HG03460 (cell line): Measurements from ENCODE around the gene ENOX2.

ENCODE experiments used
- ATAC-seq: cut with Tn5 transposase; IDR thresholded peaks from one replicate; pipeline ENCODE4 v1.9.1; 2021; ENCODE audit not compliant: unreplicated experiment

Gene ENOX2

DNA sequence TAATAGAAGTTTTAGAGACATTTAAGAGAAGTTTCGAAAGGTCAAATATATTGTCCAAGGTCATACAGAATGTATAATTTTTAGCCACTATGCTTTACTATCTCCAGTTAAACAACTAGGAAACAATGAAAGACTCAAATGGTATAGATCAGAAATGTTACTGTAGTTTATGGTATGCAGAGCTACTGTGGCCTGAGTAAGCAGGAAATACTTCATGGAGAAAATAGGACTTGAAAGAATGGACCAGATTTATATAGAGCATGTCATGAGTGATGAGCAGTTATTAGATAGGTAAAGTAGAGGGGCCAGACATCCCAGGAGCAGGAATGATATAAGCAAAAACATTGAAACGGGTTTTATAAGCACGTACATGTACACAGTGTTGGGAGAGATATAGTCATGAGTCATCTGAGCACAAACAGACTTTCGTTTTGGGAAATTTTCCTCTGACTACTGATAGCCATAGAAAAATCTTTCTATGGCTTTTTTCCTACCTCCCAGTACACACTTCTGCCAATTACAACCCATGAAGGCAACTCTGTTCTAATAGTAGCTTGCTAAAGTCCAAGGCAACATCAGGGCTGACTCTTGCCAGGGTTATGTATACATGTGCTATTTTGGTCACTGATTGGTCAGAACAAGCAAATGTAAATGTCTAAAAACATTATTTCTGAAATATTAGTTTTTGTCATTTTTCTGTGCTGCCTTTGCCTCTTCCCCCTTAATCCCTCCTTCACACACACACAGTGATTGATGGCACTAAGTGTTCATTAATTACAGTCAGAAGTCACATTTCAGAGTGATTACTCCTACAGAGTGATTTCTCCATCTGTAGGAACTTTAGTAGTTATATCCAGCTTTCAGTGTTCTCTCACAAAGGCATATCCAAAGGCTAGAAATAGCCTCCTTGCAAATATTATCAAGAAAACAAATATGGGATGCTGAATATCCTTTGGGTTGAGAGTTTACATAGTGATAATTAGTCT lies 198.7 kb downstream of the ENOX2 start:
- ATAC-seq: no peak

DNA sequence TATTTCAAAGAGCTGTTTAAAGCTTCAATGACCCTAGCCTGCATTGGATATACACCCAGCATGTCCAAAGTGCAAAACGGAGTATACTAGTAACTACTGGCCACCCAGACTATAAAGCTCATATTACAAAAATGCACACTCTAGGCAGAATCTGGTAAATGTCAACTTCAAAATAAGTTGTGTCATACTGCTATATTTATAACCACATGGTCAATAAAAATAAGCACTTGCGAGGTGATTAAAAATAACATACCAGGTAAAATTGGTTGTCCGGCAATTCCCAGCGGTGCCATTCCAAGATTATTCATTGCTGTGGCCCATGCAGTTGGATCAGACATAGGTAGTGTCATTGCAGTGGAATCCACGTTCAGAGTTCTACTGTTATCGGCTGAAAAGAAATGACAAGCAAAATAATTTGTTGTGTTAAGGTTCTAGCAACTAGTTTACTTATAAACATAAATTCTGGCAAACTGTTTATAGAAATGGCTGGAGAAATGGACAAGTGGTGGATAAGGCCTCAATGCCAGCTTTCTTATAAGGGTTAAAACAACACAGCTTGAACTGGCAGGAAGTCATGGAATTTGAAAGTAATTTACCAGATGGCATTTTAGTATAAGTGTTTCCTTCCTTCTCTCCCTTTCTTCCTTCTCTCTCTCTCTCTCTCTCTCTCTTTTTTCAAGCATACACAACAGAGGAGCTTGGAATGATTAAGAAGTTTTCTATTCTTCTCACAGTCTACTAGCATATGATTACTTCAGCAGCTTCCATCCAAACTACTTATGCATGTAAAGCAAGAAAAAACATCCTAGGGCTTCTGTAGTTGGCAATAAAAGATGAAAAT lies 199.9 kb downstream of the ENOX2 start:
- no peak for ATAC-seq

DNA sequence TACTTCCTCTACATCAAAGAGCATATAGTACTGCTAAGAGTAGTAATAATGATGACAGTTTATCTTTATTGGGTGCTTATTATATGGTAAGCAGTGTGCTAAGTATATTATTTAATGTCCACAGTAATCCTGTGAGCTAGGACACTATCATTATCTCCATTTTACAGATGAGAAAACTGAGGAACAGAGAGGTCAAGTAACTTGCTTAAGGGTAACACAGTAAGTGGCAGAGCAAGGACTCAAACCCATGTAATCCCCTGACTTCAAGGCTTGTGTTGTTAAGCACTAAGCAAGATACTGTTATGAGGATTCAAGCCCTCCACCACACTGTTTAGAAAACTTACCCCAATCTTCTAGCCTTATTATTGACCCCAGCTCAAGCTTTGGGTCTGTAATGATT lies 202.4 kb downstream of the ENOX2 start:
- no peak for ATAC-seq

DNA sequence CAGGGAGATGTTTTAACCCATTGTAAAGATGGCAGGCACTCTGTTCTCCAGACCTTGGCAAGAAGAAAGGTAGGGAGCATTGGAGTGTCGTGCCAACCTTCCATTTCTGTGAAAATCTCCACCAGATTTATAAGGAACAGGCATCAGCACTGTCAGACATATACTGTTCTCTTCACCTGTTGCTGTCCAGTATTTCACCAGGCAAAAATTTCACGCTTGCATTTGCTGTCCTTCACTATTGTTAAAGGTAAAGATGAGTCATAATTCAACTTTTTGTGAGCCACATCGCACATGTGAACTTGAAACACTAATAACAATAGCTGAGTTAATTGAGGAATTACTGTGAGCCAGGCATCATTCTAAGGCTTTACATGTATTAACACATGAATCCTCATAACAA lies 203.4 kb downstream of the ENOX2 start:
- no peak for ATAC-seq

DNA sequence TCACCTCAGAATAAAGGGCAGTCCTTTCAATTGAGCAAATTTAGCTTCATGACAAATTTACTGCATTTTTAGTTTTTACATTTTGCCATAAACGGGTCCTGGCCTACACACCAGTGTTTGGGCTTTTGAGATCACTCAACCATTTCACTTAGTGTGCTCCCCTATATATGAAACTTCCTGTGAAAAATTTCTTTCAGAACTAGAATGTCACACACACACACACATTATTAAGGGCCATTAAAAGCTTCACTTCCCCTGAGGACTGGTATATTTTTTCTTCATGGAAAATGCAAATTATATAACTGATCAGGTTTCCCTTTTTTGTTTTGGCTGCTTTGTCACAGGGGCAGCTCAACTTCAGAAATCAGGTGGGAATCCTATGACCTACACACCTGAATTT lies 206.5 kb downstream of the ENOX2 start:
- no peak for ATAC-seq

DNA sequence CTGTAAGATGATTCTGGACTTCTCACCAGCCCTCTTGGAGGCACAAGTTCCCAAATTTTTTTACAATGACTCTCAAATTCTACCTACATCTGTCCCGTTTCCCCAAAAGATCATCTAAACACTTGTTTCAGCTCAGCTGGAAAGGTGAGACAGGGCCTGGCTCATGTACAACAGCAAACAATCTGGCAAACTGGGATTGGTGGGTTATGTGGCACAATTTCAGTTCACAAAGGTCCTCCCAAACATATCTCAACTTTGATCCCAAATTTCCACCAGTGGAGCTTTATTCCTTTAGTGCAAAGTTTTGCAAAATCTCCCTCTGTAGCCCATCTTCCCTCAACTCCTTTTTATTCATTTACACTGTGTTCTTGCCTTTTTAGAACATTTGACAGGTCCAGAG lies 207.1 kb downstream of the ENOX2 start:
- no peak for ATAC-seq

DNA sequence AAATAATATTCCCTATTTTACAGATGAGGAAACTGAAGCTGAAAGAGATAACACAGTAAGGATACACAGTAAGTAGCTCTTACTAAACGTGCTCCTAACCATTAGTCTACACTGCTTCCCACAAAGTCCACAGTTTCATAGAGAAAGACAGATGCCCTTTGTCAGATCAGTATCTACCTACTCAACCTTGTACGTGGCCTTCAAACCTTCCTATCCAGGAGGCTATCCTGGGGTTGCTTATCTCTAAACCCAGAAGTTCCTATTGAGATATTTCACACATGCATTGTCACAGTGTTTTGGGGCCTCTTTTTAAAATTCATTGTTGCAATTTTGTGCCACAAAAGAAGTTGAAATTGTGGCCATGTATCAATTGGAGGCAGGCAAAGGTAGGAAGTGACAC lies 208.0 kb downstream of the ENOX2 start:
- no peak for ATAC-seq

DNA sequence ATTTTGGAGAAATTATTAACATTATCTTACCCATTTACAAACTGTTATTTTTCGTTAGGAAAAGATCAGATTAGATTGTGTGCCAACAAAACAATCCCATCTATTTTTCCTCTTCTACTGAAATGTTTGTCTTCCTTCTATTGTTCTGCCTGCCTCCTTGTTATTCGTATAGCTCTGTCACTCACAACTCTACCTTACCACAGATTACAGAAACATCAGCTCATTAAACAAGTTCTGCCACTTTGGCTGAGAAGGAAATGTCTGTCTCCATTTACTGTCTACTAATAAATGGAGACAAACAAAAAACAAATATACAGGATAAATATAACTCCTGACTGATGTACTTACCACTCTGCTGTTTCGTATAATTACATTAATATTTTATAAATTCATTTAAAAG lies 211.4 kb downstream of the ENOX2 start:
- no peak for ATAC-seq

DNA sequence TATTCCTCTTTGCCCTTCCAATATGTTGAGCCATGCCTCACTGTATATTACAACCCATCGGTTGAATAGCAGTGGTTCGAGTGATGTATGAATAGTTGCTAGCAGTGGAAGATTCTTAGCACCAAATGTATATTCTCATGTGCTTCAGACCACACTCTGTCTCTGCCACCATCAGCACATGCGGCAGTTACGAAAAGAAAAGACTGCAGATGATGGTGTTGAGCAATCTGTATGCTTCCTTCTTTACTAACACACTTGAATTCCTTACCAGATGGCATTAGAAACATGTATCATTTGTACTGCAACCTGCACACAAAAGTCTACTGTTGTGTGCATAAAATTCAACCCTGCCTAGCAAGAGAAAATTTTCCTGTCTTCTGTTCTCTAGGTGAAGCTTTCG lies 214.6 kb downstream of the ENOX2 start:
- ATAC-seq: no peak

DNA sequence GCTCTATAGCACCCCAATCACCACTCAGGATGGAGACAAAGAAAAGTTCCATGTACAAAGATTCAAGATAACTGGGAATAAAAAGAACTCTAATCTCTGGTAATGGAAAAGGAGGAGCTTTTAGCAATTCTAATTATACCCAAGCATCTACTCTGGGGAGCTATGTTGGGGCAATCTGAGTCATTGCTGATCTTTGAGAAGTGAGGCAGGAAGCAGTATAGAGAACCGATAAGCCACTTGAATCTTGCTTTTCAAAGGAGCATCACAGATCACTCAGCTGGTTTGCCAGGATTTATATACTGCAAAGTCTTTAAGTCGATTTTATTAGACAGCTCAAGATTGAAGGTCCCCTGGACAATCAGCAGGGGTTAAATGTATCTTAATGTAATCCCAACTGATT lies 220.0 kb downstream of the ENOX2 start:
- no peak for ATAC-seq

DNA sequence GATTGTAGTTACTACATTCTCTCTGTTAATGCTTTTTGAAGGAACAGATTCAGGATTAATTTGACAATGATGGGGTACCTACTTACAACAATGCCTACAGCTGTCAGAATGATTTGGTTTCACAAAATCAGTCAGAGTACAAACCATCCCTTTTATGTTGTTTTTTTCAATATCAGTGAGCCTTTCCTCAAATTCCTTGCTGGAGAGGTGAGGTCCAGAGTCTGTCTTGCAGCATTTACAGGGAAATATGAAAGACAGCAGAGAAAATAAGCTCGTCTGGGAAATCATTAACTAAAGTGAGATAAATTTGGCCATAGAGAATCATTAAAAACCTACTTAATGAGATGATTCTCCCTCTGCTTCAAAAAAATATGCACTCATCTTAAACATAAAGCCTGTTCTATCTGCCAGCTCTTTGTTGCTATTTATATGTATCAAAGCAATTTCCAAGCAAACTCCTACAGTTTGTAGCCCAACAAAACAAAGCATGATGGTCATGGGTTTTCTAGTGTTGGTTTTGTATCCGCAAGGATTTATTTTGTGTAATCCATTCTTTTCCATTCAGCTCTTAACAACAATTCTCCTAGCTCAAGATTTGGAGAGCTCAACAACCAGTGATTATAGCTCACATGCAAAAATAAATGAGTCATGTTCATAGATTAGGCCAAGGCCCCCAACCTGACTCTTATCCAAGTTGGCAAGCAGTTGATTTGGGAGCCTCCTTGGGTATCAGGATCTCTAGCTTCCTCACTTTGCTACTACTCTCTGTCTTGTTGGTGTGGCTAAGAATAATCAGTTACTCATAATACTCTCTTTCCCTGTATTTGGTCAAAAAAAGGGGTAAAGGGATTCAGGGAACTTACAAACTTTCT lies 222.6 kb downstream of the ENOX2 start:
- no peak for ATAC-seq

DNA sequence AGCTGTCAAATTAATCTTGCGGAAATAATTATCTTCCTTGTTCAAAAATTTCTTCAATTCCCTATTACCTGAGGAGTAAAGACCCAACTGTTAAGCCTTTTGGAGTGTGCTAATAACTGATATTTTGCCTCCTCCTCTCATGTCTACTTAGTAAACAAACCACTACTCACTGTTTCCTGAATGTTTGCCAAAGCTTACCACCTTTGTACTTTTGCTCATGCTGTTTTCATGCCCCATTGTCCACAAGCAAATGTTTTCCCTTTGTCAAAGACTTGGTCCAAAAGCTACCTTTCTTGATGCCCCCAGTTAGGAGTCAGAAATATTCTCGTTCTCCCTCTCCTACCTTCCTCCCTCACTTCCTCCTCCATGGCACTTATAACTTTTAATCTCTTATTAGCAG lies 226.1 kb downstream of the ENOX2 start:
- no peak for ATAC-seq

DNA sequence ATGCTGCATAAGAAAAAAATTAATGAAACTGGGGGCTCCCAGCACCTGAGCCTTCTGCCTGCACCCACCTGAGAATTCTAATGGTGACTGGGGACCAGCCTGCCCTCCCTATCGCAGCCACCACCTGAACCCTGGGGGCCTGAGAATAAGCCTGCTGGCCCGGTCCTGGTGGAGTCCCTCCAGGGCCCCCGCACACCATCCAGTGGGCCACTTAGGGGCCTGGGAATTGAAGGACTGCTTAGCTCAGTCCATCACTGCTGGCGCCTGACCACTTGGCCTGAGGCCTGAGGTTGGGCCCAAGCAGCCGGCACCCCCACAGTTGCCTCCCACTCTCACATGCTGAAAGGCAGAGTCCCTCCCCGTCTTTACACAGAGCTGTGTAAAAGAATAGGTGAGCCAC lies 230.8 kb downstream of the ENOX2 start:
- ATAC-seq: no peak

DNA sequence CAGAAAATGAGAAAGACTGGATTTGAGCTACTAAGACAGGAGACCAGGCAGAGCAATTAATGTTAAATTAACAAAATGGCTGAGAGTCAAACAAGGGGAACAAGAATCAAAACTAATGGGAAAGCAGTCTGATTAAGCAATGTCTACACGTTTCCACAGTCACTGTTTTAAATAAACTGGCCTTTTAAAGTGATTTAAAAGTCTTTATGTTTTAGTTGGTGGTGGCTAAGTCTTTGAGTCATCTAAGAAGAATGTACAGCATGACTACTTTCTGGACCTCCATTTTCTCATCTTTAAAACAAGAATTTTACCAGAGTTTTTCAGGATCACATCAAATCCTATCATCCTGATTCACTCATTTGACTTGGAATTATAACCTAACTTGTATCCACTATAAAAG lies 233.8 kb downstream of the ENOX2 start:
- no peak for ATAC-seq

DNA sequence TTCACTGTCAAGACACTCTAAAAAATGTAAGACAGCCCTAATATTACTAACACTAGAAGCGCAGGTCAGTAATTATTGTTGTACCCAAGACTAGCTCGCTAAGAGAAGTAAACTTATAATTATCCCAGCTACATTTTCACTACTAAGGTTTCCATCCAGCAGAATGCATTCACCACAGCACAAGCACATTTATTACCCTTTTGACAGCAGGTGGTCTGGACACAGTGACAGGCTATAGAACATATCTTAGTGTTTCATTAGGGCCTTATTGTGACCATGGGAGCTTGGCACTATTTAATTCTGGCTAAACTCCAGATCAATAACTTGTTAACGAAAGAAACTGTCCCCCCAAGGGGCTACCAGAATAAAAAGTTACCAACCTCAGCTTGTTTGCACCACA lies 237.7 kb downstream of the ENOX2 start:
- ATAC-seq: no peak

DNA sequence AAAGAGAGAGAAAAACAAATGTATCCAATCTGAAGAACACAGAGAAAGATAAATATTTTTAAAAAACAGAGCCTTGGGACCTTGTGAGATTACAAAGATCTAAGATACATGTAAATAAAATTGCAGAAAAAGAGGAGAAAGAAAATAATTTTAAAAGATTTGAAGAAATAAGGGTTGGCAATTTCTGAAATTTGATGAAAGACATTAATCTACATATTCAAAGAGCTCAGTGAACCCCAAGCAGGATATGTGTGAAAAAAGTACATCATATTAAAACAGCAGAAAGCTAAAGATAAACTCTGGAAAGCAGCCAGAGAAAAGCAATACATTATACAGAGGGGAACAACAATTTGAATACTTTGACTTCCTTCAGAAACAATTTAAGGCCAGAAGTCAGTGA lies 244.7 kb downstream of the ENOX2 start:
- ATAC-seq: no peak

DNA sequence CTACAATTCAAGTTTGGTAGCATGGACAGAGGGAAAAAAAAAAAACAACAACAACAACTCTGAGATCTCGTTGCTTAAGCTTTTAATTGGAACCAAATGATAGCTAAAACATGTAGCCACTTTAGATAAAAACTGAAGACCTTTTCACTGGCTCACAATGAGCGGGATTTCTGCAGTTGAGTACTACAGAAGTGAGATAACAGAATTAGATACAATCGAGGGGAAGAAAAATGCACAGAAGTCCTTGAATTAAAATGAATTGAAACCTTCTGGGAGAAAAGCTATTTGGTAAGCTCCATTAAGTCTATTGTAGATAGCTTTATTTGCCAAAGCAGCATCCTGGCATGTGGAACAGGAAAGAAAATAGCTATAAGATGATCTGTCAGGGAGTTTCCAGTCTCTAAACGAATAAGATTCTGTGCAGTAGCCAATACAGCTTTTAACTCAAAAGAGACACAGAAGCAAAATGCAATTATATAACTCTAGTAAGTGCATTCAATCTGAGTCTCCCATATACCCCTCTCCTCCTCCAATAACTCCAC lies 248.5 kb downstream of the ENOX2 start:
- ATAC-seq: no peak

DNA sequence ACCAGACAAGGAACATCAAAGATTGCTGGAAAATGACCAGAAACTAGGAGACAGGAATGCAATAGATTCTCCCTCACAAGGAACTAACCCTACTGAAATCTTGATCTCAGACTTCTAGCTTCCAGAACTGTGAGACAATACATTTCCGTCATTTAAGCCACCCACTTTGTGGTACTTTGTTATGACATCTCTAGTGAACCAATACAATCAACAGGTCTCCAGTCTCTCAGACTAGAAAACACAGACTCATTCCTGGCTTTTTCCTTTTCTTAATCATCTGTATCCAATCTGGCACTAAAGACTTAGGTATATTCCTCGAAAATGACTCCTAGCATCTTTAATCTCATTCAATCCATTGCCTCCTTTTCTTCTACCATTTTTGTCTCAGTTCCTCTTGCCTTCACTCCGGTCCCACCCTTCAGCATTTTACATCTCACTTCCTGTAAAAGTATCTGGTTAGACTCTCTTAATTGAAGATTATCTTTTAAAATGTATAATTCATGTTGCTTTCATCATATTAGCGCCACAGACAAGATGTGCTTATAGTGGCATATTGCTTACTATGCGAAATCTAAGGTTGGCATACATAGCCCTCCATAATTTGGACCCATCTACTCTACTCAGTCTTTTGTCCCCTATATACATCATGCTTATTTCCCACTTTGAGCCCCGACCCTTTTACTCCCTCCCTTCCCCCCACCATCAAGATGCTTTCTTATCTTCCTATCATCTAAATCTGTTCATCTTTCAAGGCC lies 250.0 kb downstream of the ENOX2 start:
- ATAC-seq: no peak

DNA sequence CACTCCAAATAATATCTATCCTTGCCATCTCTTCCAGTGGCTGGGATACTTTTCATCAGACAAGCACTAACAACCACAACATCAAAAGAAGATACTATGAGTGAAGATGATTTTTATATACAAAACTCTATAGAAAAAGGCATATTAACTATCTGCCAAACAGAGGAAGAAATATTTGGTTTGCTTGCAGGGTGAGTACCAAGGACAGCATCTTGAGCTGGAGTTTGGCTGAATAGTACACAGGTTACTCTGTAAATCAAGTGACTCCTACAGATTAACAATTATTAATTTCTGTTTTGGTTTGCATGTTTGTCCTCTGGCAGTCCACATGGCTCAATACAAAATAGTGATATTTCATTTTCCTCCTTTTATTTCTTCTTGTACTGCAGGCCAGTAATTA lies 253.3 kb downstream of the ENOX2 start:
- ATAC-seq: no peak

DNA sequence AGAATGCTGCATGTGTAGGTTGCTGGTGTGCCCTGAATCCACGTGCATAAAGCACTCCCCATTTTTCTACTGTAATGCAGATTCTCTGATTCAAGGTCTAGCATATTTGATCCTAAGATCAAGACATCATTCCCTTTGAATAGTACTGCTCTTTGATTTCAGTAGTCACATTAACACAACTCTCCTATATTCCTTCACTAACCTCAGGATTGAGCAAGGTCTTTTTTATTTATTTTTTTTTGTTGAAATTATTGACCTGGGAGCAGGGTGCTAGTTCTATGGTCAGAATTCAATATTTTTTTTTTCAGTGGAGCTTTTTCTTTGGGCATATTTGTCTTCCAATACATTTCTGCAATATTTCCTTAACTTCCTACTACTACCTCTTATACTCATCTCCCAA lies 255.5 kb downstream of the ENOX2 start:
- ATAC-seq: no peak
